Measurements from ENCODE around the gene SLFN13. TPM values are rescaled to one million over a fixed set of nuclear protein-coding genes. Genes with fewer than 3 reads are reported as not detected.
"Not testable (repeated sequence)": the region's sequence is repeated elsewhere in the genome, so short reads cannot be mapped to it uniquely, and the experiment has no call there.

SLFN13 gene
- total and polyA plus RNA-seq, 4 donors: 5.2 to 39.1 (median 12.9) TPM

- H3K9ac ChIP-seq (ENCODE audit: insufficient read depth in 1 of 2, low read length in 2 of 2): no peak overlapping the region
- 6 to 9% methylated on average over 44 of the region's 44 CpGs for WGBS, 2 donors
- peaks cover 0 to 63% (median 5%) of the 10 kb centered on the region in 3 donors for H3K27me3 ChIP-seq (ENCODE audit: control insufficient read depth in 3 of 3, insufficient read depth in 3 of 3, low read length in 2 of 3)
- H3K27ac ChIP-seq (ENCODE audit: low read depth in 1 of 2, low read length in 1 of 2): no peak overlapping the region
- DNase-seq (peak; percentile 19 to 40 (median 28)), ATAC-seq (ENCODE audit: insufficient read depth, low FRiP score) (peak; percentile 83)
- peaks cover 0 to 4% (median 0%) of the 10 kb centered on the region in 4 donors for H3K9me3 ChIP-seq (ENCODE audit: control insufficient read depth in 4 of 4, insufficient read depth in 3 of 4, low read length in 3 of 4)
- peak overlapping the region; percentile 18 for H3K4me3 ChIP-seq
- H3K4me1 ChIP-seq (ENCODE audit: control insufficient read depth in 5 of 5, insufficient read depth in 5 of 5, low read length in 5 of 5): peaks cover 0 to 1% (median 0%) of the 10 kb centered on the region in 5 donors
- TF ChIP-seq CTCF (IDR thresholded peaks at IDR 0.05; ENCODE audit: control extremely low read depth, extremely low read depth): no peak
- H3K36me3 ChIP-seq (ENCODE audit: control insufficient read depth in 4 of 4, insufficient read depth in 4 of 4, low read length in 4 of 4): no peaks in the 10 kb centered on the region
These were observed 11.8 kb upstream of the SLFN13 start for GRCh38 chr17:35460354-35460851.

GRCh38 chr17:35454035-35454434, 5.5 kb upstream of the SLFN13 start:
- H3K9ac ChIP-seq (ENCODE audit: insufficient read depth in 1 of 2, low read length in 2 of 2); H3K4me1 ChIP-seq (ENCODE audit: control insufficient read depth in 5 of 5, insufficient read depth in 5 of 5, low read length in 5 of 5); DNase-seq; H3K27ac ChIP-seq (ENCODE audit: low read depth in 1 of 2, low read length in 1 of 2); H3K9me3 ChIP-seq (ENCODE audit: control insufficient read depth in 4 of 4, insufficient read depth in 3 of 4, low read length in 3 of 4); H3K4me3 ChIP-seq; ATAC-seq (ENCODE audit: insufficient read depth, low FRiP score); H3K36me3 ChIP-seq (ENCODE audit: control insufficient read depth in 4 of 4, insufficient read depth in 4 of 4, low read length in 4 of 4): not testable (repeated sequence)
- 92 to 98% methylated on average over 5 of the region's 5 CpGs for WGBS, 2 donors
- H3K27me3 ChIP-seq (ENCODE audit: control insufficient read depth in 3 of 3, insufficient read depth in 3 of 3, low read length in 2 of 3): peaks cover 0 to 72% (median 22%) of the 10 kb centered on the region in 3 donors

- peaks cover 0 to 74% (median 24%) of the 10 kb centered on the region in 3 donors for H3K27me3 ChIP-seq (ENCODE audit: control insufficient read depth in 3 of 3, insufficient read depth in 3 of 3, low read length in 2 of 3)
- no peaks in the 10 kb centered on the region for H3K36me3 ChIP-seq (ENCODE audit: control insufficient read depth in 4 of 4, insufficient read depth in 4 of 4, low read length in 4 of 4)
- no peak for TF ChIP-seq CTCF (IDR thresholded peaks at IDR 0.05; ENCODE audit: control extremely low read depth, extremely low read depth)
- ATAC-seq (ENCODE audit: insufficient read depth, low FRiP score) (no peak), DNase-seq (no peak)
- no peak overlapping the region for H3K9ac ChIP-seq (ENCODE audit: insufficient read depth in 1 of 2, low read length in 2 of 2)
- WGBS, 2 donors: 47 to 68% methylated on average over 1 of the region's 1 CpG
- no peak overlapping the region for H3K4me3 ChIP-seq
- peaks cover 0 to 16% (median 3%) of the 10 kb centered on the region in 5 donors for H3K4me1 ChIP-seq (ENCODE audit: control insufficient read depth in 5 of 5, insufficient read depth in 5 of 5, low read length in 5 of 5)
- H3K9me3 ChIP-seq (ENCODE audit: control insufficient read depth in 4 of 4, insufficient read depth in 3 of 4, low read length in 3 of 4): peaks cover 0 to 6% (median 0%) of the 10 kb centered on the region in 4 donors
- no peak overlapping the region for H3K27ac ChIP-seq (ENCODE audit: low read depth in 1 of 2, low read length in 1 of 2)
These were observed 4.6 kb upstream of the SLFN13 start for GRCh38 chr17:35453171-35453570.

- Histone ChIP-seq H3K4me3 (no peak overlapping the region), H3K27me3 (ENCODE audit: control insufficient read depth in 3 of 3, insufficient read depth in 3 of 3, low read length in 2 of 3) (peaks cover 0 to 68% (median 24%) of the 10 kb centered on the region in 3 donors), H3K27ac (ENCODE audit: low read depth in 1 of 2, low read length in 1 of 2) (no peak overlapping the region), H3K9me3 (ENCODE audit: control insufficient read depth in 4 of 4, insufficient read depth in 3 of 4, low read length in 3 of 4) (peaks cover 0 to 2% (median 0%) of the 10 kb centered on the region in 4 donors), H3K4me1 (ENCODE audit: control insufficient read depth in 5 of 5, insufficient read depth in 5 of 5, low read length in 5 of 5) (peaks cover 0 to 16% (median 4%) of the 10 kb centered on the region in 5 donors), H3K36me3 (ENCODE audit: control insufficient read depth in 4 of 4, insufficient read depth in 4 of 4, low read length in 4 of 4) (no peaks in the 10 kb centered on the region), H3K9ac (ENCODE audit: insufficient read depth in 1 of 2, low read length in 2 of 2) (peak overlapping the region in 1 of 2 donors; percentile 61)
- 7 to 29% methylated on average over 36 of the region's 36 CpGs for WGBS, 2 donors
- DNase-seq: peak; percentile 42 to 55 (median 52)
- no peak for TF ChIP-seq CTCF (IDR thresholded peaks at IDR 0.05; ENCODE audit: control extremely low read depth, extremely low read depth)
- ATAC-seq (ENCODE audit: insufficient read depth, low FRiP score): no peak
These were observed 885 bp upstream of the SLFN13 start for GRCh38 chr17:35449371-35449931.
